HEK293 (cell line): ENCODE measurements around the gene STON2.

Experiments
- ZNF596 ChIP-seq: fragments of 450-650 bp; IDR thresholded peaks from 2 replicates; pipeline ENCODE4 v1.5.0; 2018; ENCODE audit warnings: missing biosample characterization, mild to moderate bottlenecking, missing genetic modification characterization, moderate library complexity
- TF ChIP-seq, protein P1 (sequence below): fragments of 450-650 bp; formaldehyde crosslinking; optimal IDR thresholded peaks from 2 replicates; pipeline ENCODE3; 2016; ENCODE audit warnings: missing biosample characterization, mild to moderate bottlenecking, missing genetic modification characterization
- TF ChIP-seq, protein P2 (sequence below): fragments of 450-650 bp; formaldehyde crosslinking; IDR thresholded peaks from 2 replicates; pipeline ENCODE4 v1.5.1; 2016; ENCODE audit warnings: missing biosample characterization, missing genetic modification characterization

DNA sequence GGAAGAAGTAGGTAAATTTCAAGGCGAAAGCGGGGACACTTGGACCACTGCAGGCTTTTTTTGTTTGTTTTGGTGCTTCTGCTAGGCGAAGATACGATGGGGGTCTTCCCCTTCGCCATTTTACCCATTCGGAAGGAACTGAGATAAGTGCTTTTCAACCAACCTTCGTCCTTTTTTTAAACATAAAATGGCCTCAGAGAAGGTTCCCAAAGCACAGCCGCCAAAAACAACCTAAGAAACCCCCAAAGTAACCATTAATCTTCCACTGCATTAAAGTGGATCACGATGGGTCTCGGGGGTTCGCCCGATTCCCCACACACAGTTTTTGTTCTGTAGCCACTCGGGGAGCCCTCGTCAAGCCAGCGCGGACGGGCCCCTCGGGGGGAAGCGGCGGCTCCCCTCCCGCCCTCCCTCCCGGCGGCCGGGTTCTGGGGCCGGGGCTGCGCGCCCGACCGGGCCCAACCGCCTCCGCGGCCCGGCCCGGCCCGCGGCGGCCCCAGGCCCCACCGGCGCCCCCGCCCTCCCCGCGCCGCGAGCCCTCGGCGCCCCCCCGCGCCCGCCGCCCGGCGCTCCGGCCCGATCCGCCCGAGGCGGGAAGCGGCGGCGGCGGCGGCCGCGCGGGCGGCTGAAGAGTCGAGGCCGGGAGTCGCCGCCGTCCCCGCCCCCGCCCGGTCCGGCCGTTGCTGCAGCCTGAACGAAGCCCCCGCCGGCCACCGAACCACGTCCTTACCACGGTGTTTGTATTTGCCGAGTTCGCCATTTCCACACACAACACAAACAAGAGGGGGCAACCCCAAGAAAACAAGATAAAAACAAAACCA lies 180.2 kb downstream of the STON2 start:
- TF ChIP-seq, protein P1, sequence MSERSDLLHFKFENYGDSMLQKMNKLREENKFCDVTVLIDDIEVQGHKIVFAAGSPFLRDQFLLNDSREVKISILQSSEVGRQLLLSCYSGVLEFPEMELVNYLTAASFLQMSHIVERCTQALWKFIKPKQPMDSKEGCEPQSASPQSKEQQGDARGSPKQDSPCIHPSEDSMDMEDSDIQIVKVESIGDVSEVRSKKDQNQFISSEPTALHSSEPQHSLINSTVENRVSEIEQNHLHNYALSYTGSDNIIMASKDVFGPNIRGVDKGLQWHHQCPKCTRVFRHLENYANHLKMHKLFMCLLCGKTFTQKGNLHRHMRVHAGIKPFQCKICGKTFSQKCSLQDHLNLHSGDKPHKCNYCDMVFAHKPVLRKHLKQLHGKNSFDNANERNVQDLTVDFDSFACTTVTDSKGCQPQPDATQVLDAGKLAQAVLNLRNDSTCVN, result no peak
- TF ChIP-seq, protein P2, sequence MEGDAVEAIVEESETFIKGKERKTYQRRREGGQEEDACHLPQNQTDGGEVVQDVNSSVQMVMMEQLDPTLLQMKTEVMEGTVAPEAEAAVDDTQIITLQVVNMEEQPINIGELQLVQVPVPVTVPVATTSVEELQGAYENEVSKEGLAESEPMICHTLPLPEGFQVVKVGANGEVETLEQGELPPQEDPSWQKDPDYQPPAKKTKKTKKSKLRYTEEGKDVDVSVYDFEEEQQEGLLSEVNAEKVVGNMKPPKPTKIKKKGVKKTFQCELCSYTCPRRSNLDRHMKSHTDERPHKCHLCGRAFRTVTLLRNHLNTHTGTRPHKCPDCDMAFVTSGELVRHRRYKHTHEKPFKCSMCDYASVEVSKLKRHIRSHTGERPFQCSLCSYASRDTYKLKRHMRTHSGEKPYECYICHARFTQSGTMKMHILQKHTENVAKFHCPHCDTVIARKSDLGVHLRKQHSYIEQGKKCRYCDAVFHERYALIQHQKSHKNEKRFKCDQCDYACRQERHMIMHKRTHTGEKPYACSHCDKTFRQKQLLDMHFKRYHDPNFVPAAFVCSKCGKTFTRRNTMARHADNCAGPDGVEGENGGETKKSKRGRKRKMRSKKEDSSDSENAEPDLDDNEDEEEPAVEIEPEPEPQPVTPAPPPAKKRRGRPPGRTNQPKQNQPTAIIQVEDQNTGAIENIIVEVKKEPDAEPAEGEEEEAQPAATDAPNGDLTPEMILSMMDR (tag by site-specific recombination), result no peak
- no peak for TF ChIP-seq ZNF596 (tag by site-specific recombination)
